B cell (primary cell): ENCODE measurements around the gene ELAVL4. TPM values are rescaled to one million over a fixed set of nuclear protein-coding genes. Genes with fewer than 3 reads are reported as not detected.

Experiments
- ATAC-seq: fragments of 200-7000 bp; cut with Tn5 transposase; one replicate; pipeline ENCODE4 v1.10.0; 2021; ENCODE audit warnings: low read depth, mild to moderate bottlenecking, moderate number of reproducible peaks, moderate library complexity
- CTCF ChIA-PET: fragments of 350-600 bp; sonication (Branson Sonifier 250); formaldehyde crosslinking; loops from one replicate; lab custom pipeline; 2021; ENCODE audit warnings: antibody characterized with exemption, inconsistent platforms; lab: Charles Lee
- POLR2A ChIA-PET: fragments of 350-600 bp; sonication (Branson Sonifier 250); formaldehyde crosslinking; loops from one replicate; lab custom pipeline; 2021; ENCODE audit warnings: antibody characterized with exemption; lab: Charles Lee
- DNase-seq: peaks from one replicate; pipeline ENCODE4 v3.0.0; 2013
- H2AFZ ChIP-seq: 2 replicates; pipeline ENCODE4 v1.6.1; 2012; ENCODE audit warnings: mild to moderate bottlenecking, low read depth, low read length; ENCODE audit not compliant: insufficient read depth, poor library complexity, severe bottlenecking
- H3K27ac ChIP-seq, 2 donors: 1 replicate in 1 of 2; 2 replicates in 1 of 2; pipeline ENCODE4 v1.5.1; 2012 to 2013; ENCODE audit warnings: low read length in 2 of 2, mild to moderate bottlenecking in 2 of 2, moderate library complexity in 1 of 2
- H3K27me3 ChIP-seq, 4 experiments: fragments of 200-600 bp in 1 of 4; sonication (generic) in 1 of 4; replicated peaks in 1 of 4; 1 replicate in 2 of 4; 2 replicates in 2 of 4; pipeline versions ENCODE4 v1.6.1 to v1.7.0; 2013 to 2016; ENCODE audit warnings: low read length in 3 of 4, mild to moderate bottlenecking in 2 of 4, mixed read lengths in 1 of 4, moderate library complexity in 1 of 4; ENCODE audit not compliant: insufficient read depth in 4 of 4, control insufficient read depth in 3 of 4; ENCODE audit errors: control extremely low read depth in 1 of 4
- H3K36me3 ChIP-seq, 2 experiments: replicated peaks in 1 of 2; 1 replicate in 1 of 2; 2 replicates in 1 of 2; pipeline versions ENCODE4 v1.6.1 to v1.7.1; 2013; ENCODE audit warnings: low read length in 1 of 2; ENCODE audit not compliant: insufficient read depth in 2 of 2, control insufficient read depth in 1 of 2; ENCODE audit errors: control extremely low read depth in 1 of 2, extremely low read depth in 1 of 2
- H3K4me1 ChIP-seq, 2 donors: fragments of 200-600 bp in 1 of 2; sonication (generic) in 1 of 2; 1 replicate in 1 of 2; 2 replicates in 1 of 2; pipeline versions ENCODE4 v1.5.1 to v1.6.1; 2013 to 2017; ENCODE audit warnings: low read length in 2 of 2; ENCODE audit not compliant: control insufficient read depth in 2 of 2, insufficient read depth in 2 of 2
- H3K4me2 ChIP-seq: replicated peaks from 2 replicates; pipeline ENCODE3; 2012; ENCODE audit warnings: mild to moderate bottlenecking, low read depth, low read length; ENCODE audit not compliant: poor library complexity, severe bottlenecking
- H3K4me3 ChIP-seq, 5 experiments: fragments of 200-600 bp in 1 of 5; sonication (generic) in 1 of 5; 1 replicate in 3 of 5; 2 replicates in 2 of 5; pipeline versions ENCODE4 v1.5.1 to v1.7.0; 2011 to 2016; ENCODE audit warnings: low read length in 4 of 5, mild to moderate bottlenecking in 4 of 5, low read depth in 2 of 5, control low read depth in 1 of 5, moderate library complexity in 1 of 5; ENCODE audit not compliant: insufficient read depth in 1 of 5; ENCODE audit errors: control extremely low read depth in 1 of 5, extremely low read depth in 1 of 5
- H3K79me2 ChIP-seq: fragments of 200-600 bp; sonication (generic); one replicate; pipeline ENCODE4 v1.6.0; 2016; ENCODE audit warnings: low read length; ENCODE audit not compliant: control insufficient read depth, insufficient read depth
- H3K9ac ChIP-seq: fragments of 200-600 bp; sonication (generic); 2 replicates; pipeline ENCODE4 v1.6.1; 2017; ENCODE audit warnings: mild to moderate bottlenecking, low read length, moderate library complexity
- H3K9me3 ChIP-seq, 3 donors: one replicate each; pipeline versions ENCODE4 v1.6.1 to v1.7.1; 2013; ENCODE audit warnings: low read length in 2 of 3; ENCODE audit not compliant: control insufficient read depth in 2 of 3, insufficient read depth in 1 of 3; ENCODE audit errors: control extremely low read depth in 1 of 3
- H4K20me1 ChIP-seq: 2 replicates; pipeline ENCODE4 v1.6.0; 2012; ENCODE audit warnings: mild to moderate bottlenecking, low read length; ENCODE audit not compliant: insufficient read depth, control insufficient read depth, poor library complexity, severe bottlenecking
- H3K27ac Mint-ChIP-seq: one replicate; pipeline ENCODE4 v1.8.0; 2021; ENCODE audit warnings: mixed read lengths
- H3K27me3 Mint-ChIP-seq: one replicate; pipeline ENCODE4 v1.8.0; 2021; ENCODE audit warnings: mixed read lengths
- H3K4me1 Mint-ChIP-seq: one replicate; pipeline ENCODE4 v1.8.0; 2021; ENCODE audit warnings: mixed read lengths
- H3K4me3 Mint-ChIP-seq: one replicate; pipeline ENCODE4 v1.8.0; 2021; ENCODE audit warnings: mixed read lengths
- H3K9me3 Mint-ChIP-seq: one replicate; pipeline ENCODE4 v1.8.0; 2022; ENCODE audit warnings: mixed read lengths; ENCODE audit not compliant: insufficient read depth
- CTCF ChIP-seq: fragments of 200-600 bp; IDR thresholded peaks from one replicate; pipeline ENCODE4 v1.8.0; 2022; ENCODE audit warnings: antibody characterized with exemption, mild to moderate bottlenecking
- EZH2 ChIP-seq: IDR thresholded peaks from 2 replicates; pipeline ENCODE4 v1.6.1; 2012; ENCODE audit warnings: borderline replicate concordance, low read depth, mild to moderate bottlenecking, moderate library complexity, low read length; ENCODE audit not compliant: insufficient read depth, poor library complexity, severe bottlenecking
- WGBS: methylation state at CpG from one replicate; pipeline ENCODE4 v1.1.5; 2013; ENCODE audit warnings: missing lambda C conversion rate; ENCODE audit not compliant: insufficient coverage; 5-methylcytosine and 5-hydroxymethylcytosine counted together
- intact Hi-C: fragments of 100-400 bp; cut with micrococcal nuclease; formaldehyde crosslinking; loops from one replicate; pipeline ENCODE4 v1.10.0; 2022
- polyA plus RNA-seq: library from polyadenylated mRNA; depleted of rRNA; stranded (reverse); fragments of >200 nt; gene quantifications from 2 replicates; pipeline ENCODE4 v1.2.3, GENCODE V29; 2012
- total RNA-seq, 2 donors: library from RNA; stranded (reverse); fragments of 120-200 nt in 1 of 2; gene quantifications; 1 replicate in 1 of 2; 2 replicates in 1 of 2; pipeline versions ENCODE4 v1.2.3 to v1.2.4, GENCODE V29; 2013 to 2022

The ELAVL4 gene
- total and polyA plus RNA-seq, 2 donors (not counting 1 experiment from before 2014, with no cell fraction given): not detected

- no peaks in the 10 kb centered on the region for H3K36me3 ChIP-seq
- no peaks in the 10 kb centered on the region for H3K4me1 ChIP-seq
- no peak for TF ChIP-seq CTCF
- TF ChIP-seq EZH2: no peak
Observed at GRCh38 chr1:50181027-50181663, 72.4 kb downstream of the ELAVL4 start.

GRCh38 chr1:50183378-50184133, 74.8 kb downstream of the ELAVL4 start:
- H3K9ac ChIP-seq: no peak overlapping the region
- no peaks in the 10 kb centered on the region for H4K20me1 ChIP-seq

More at GRCh38 chr1:50181027-50181663, 72.4 kb downstream of the ELAVL4 start:
- H3K4me3 Mint-ChIP-seq: no peak overlapping the region
- peaks cover 13% of the 10 kb centered on the region for H3K27me3 Mint-ChIP-seq
- Histone ChIP-seq H2AFZ (no peak overlapping the region), H3K79me2 (no peaks in the 10 kb centered on the region), H3K27me3 (no peaks in the 10 kb centered on the region), H3K9ac (no peak overlapping the region), H4K20me1 (no peaks in the 10 kb centered on the region), H3K4me2 (no peak overlapping the region), H3K9me3 (no peaks in the 10 kb centered on the region), H3K4me3 (no peak overlapping the region), H3K27ac (no peak overlapping the region)
- CTCF ChIA-PET: no interaction called here
- intact Hi-C loops: no loop called here
- no peak overlapping the region for H3K27ac Mint-ChIP-seq
- no peak for ATAC-seq
- no peaks in the 10 kb centered on the region for H3K4me1 Mint-ChIP-seq
- H3K9me3 Mint-ChIP-seq: no peaks in the 10 kb centered on the region
- no peak for DNase-seq
- POLR2A ChIA-PET: no interaction called here
- WGBS: 81% methylated on average over 3 of the region's 3 CpGs

More at GRCh38 chr1:50183378-50184133, 74.8 kb downstream of the ELAVL4 start:
- ATAC-seq (no peak), DNase-seq (no peak)
- H2AFZ ChIP-seq: no peak overlapping the region
- Mint-ChIP-seq H3K27me3 (peaks cover 4% of the 10 kb centered on the region), H3K27ac (no peak overlapping the region), H3K9me3 (no peaks in the 10 kb centered on the region), H3K4me3 (no peak overlapping the region), H3K4me1 (no peaks in the 10 kb centered on the region)
- TF ChIP-seq EZH2 (no peak), CTCF (no peak)
- H3K79me2 ChIP-seq: no peaks in the 10 kb centered on the region
- CTCF ChIA-PET: no interaction called here
- no peaks in the 10 kb centered on the region for H3K4me1 ChIP-seq
- no peak overlapping the region for H3K4me2 ChIP-seq
- H3K36me3 ChIP-seq: no peaks in the 10 kb centered on the region
- intact Hi-C loops: no loop called here
- H3K4me3 ChIP-seq: no peak overlapping the region
- WGBS: 11% methylated on average over 9 of the region's 12 CpGs
- H3K9me3 ChIP-seq: no peaks in the 10 kb centered on the region
- POLR2A ChIA-PET: no interaction called here
- H3K27ac ChIP-seq: no peak overlapping the region
- H3K27me3 ChIP-seq: no peaks in the 10 kb centered on the region
